Measurements from ENCODE around the gene NBEAL2.

- TF ChIP-seq POLR2A (IDR thresholded peaks at IDR 0.05) (no peak), CTCF (IDR thresholded peaks at IDR 0.05 in 4 of 5, conservative IDR thresholded peaks at IDR 0.05 in 1 of 5) (no peak)
Measured at GRCh38 chr3:47036145-47036544, 56.7 kb downstream of the NBEAL2 start.

All from gastrocnemius medialis (tissue), 4 donors.